Measurements from ENCODE around the gene WDR49.

DNA sequence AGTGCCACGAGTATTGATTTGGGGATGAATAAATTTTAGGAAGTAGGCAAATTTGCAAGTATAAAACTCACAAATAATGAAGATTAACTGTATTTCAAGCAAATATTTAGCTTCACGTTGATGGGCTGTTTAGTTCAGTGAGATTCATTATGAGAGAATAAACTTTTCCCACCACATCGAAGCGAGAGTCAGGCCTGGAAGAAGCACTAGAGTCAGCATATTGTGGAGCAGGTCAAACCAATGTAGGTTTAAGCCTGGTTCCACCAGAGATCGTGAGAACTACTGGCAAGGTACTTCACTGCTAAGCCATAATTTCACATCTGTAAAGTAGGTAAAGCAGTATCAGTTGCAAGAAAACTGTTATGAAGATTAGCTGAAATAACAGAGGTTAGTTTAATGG lies 22.3 kb downstream of the WDR49 start:
- TF ChIP-seq, protein P1, sequence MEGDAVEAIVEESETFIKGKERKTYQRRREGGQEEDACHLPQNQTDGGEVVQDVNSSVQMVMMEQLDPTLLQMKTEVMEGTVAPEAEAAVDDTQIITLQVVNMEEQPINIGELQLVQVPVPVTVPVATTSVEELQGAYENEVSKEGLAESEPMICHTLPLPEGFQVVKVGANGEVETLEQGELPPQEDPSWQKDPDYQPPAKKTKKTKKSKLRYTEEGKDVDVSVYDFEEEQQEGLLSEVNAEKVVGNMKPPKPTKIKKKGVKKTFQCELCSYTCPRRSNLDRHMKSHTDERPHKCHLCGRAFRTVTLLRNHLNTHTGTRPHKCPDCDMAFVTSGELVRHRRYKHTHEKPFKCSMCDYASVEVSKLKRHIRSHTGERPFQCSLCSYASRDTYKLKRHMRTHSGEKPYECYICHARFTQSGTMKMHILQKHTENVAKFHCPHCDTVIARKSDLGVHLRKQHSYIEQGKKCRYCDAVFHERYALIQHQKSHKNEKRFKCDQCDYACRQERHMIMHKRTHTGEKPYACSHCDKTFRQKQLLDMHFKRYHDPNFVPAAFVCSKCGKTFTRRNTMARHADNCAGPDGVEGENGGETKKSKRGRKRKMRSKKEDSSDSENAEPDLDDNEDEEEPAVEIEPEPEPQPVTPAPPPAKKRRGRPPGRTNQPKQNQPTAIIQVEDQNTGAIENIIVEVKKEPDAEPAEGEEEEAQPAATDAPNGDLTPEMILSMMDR (IDR thresholded peaks at IDR 0.05): no peak
- TF ChIP-seq POLR2AphosphoS5 (IDR thresholded peaks at IDR 0.05) (no peak), POLR2A (IDR thresholded peaks at IDR 0.05) (no peak), EP300 (IDR thresholded peaks at IDR 0.05) (no peak)
